Fibroblast of upper back skin (primary cell): ENCODE measurements around the gene TMEM217.

Experiments used
- DNase-seq: peaks from one replicate; pipeline ENCODE4 v3.0.0-alpha.2; 2013

TMEM217 gene

DNA sequence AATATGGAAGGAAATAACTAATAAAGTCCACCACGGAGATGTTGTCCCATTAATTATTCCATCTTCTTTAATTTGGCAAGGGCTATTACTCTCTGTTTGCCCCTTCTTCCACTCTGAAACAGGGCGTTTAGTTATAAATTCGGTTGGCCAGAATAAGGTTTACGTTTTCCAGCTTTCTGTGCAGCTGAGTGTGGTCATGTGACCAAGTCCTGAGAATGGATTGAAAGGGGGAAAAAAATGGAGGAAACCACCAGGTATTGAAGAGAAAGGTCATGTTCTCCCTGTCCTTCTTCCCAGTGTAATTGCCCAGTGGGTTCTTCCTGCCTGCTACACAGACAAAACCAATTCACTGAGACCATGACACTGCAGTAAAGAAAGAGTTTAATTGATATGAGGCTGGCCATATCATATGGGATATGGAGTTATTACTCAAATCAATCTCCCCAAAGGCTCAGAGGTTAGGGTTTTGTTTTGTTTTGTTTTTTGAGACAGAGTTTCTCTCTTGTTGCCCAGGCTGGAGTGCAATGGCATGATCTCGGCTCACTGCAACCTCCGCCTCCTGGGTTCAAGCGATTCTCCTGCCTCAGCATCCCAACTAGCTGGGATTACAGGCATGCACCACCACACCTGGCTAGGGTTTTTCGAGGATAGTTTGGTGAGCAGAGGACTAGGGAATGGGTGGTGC, 14.7 kb downstream of the TMEM217 start:
- no peak for DNase-seq

DNA sequence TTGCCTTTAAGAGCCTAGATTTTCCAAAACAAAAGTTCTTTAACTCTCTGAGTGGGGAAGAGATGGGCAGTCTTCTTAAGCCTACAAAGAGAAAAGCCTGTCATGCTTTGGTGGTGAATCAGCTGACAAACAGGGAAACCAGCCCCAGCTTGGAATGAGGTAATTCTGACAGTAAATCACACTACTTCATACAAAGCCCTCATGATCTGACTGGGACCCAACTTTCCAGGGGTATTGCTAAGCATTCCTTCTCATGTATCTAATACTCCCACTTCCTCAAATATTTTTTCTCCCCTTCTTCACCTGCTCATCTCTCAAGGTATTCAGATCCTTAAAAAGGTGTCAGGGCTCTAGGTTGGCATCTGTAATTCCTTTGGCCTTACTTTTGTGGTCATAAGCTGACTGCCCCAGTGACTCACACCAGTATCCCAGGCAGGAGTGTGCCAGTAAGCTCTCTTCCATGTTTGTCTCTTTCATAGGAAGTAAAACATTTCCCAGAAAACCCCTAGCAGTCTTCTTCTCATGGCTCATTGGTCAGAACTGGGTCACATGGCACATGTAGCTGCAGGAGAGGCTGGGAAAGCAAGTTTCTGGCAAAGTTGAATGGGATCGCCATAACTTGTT, 15.4 kb downstream of the TMEM217 start:
- DNase-seq, result peak; percentile 99

GRCh38 chr6:37241775-37242428, 16.0 kb downstream of the TMEM217 start:
- DNase-seq, result no peak

DNA sequence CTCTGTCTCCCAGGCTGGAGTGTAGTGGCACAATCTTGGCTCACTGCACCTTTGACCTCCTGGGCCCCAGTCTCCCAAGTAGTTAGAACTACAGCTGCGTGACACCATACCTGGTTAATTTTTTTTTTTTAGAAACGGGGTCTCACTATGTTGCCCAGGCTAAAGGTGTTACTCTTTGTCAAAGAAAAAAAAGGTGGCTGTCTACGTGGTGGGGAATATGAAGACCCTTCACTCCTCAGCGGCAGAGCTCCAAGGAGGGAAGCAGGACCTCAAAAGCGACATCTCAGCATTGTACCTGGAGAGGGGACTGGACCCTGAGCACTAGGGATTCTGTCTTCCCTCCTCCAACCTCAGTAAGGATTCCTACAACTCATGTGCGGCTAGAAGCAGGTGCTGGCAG, 16.8 kb downstream of the TMEM217 start:
- no peak for DNase-seq

DNA sequence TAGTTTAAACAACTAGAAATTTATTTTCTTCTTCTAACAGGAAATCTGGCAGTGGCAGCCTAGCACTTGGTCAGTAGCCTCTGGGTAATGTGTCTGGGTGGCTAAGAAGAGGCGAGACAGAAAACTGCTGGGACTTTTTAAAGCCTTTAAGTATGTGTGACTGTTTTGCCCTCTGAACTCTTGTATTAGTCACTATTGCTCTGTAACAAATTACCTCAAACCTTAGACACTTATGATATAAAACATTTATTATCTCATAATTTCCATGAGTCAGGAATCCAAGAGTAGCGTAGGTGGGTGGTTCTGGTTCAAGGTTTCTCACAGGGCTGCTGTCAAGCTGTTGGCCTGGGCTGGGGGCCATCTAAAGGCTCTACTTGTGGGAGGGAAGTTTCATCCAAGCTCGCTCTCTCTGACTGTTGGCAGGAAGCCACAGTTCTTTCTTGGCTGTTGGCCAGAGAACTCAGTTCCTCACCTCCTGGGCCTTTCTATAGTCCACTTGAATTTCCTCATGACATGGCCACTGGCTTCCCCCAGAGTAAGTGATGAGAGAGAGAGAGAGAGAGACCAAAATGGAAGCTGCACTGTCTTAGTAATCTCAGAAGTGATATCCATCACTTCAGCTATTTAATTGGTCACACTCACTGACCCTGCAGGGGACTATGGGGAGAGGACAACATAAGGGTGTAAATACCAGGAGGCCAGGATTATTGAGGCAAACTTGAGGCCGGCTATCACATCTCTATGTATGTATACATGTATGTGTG, 17.8 kb downstream of the TMEM217 start:
- DNase-seq, result peak; percentile 97

GRCh38 chr6:37239526-37239925, 18.4 kb downstream of the TMEM217 start:
- peak; percentile 27 for DNase-seq

- no peak for DNase-seq
Measured at GRCh38 chr6:37238381-37238780, 19.6 kb downstream of the TMEM217 start.

- no peak for DNase-seq
Measured at GRCh38 chr6:37237789-37238188, 20.2 kb downstream of the TMEM217 start.

DNA sequence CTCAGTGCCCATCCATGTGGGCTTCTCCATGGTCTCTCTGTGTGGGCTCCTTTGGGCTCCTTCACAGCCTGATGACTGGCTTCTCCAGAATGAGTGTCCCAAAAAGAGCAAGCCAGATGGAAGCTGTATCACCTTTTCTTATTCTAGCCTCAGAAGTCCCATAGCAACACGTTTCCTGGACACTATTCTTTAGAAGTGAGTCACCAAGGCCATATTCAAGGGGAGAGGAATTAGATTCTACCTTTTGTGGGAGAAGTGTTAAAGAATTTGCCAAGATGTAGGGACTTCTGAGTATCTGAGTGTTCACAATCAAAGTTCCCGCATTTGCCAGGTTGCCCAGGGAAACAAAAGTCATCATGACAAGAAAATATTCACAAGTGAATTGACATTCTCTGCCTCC, 21.0 kb downstream of the TMEM217 start:
- DNase-seq, result peak; percentile 37

DNA sequence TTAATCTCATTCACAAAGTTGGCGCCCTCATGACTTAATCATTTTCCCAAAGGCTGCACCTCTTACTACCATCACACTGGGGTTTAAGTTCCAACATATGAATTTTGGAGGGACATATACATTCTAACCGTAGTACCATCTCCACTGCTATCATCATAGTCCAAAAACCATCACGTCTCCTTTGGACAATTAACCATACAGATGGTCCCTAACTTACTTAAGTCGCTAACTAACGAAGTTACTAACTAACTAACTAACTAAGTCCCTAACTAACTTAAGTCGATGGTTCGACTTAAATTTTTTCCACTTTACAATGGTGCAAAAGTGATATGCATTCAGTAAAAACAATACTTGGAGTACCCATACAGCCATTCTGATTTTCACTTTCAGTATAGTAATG, 24.4 kb downstream of the TMEM217 start:
- DNase-seq, result no peak

DNA sequence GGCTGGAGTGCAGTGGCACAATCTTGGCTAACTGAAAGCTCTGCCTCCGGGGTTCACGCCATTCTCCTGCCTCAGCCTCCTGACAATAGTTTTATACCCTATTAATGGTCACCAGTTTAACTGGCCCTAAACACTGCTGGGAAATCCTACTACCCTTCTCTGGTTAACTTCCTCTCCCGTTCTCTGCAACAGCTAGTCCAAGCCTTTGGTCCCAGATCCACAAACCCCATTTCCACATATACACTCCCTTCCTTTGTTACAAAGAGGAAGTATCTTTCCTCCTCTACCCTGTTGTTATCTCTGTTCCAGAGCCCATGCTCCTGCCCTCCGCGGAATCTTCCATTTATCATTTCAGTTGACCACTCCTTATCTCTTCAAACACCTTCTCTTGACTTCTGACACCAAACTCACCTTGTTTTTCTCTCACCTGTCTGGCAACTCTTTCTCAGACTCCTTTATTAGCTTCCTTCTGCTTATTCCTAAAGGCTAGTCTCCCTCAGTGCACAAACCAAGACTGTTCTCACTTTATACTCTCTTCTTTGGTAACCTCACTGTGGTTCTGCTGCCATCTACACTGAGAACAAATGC, 25.4 kb downstream of the TMEM217 start:
- no peak for DNase-seq

DNA sequence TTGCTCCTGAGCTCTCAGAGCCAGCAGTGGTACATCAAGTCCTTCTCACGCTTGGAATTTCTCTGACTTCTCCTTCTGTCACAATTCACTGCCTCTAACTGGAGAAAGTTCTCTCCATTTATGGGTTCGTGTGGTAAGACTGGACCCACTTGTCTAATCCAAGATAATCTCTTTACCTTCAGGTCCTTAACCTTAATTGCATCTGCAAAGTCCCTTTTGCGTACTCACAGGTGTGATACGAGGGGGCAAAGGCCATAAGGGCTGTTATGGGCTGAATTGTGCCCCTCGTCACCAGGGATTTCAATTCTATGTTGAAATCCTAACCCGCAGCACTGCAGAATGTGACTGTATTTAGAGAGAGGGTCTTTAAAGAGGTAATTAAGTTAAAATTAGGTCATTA, 27.8 kb downstream of the TMEM217 start:
- DNase-seq, result no peak

DNA sequence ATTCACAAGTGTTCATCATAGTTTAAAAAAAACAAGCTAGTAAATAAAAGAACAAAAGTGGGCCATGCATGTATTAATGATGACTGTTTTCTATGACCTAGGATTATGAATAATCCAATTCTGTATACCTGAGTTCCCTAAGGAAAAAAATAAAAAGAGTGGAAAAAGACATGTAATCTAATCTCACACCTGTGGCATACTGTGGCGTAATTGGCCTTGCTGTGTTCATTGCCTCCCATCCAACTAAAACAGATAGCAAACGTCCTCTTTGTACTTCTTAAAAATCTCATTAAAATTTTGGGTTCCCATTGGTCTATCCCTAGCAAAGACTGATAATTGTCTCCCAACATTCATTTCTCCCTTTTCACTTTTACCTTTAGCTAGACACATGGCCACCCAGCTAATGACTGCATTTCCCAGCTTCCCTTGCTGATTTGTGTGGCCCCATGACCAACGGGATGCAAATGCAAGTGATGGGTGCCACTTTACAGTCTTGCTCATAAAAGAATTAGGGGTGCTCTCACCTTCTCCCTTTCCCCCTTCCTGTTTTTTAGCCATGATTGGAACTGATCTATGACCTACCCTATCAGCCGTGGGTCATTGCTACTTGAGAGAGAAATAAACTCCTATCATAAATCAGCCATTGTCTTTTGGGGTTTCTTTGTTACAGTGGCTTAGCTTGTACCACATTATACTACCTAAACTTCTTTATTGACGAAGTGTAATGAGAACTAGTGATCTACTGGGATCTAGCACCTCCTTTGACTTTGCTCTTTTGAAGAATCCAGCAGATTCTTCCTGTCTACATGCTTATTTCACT, 32.4 kb downstream of the TMEM217 start:
- no peak for DNase-seq

DNA sequence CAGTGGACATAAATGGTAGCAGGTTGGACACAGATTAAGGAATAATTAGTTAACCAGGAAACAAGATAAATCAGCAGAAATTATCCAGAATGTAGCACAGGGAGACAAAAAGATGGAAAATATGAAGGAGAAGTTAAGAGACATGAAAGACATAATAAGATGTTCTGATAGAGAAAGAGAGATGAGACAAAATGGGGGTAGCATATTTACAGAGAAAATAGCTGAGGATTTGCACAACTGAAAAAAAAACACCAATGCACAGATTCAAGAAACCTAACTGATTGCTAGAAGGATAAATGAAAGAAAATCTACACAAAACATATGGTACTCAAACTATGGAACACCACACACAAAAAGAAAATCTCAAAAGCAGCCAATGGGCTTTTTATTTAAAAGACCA, 35.0 kb downstream of the TMEM217 start:
- DNase-seq, result no peak

DNA sequence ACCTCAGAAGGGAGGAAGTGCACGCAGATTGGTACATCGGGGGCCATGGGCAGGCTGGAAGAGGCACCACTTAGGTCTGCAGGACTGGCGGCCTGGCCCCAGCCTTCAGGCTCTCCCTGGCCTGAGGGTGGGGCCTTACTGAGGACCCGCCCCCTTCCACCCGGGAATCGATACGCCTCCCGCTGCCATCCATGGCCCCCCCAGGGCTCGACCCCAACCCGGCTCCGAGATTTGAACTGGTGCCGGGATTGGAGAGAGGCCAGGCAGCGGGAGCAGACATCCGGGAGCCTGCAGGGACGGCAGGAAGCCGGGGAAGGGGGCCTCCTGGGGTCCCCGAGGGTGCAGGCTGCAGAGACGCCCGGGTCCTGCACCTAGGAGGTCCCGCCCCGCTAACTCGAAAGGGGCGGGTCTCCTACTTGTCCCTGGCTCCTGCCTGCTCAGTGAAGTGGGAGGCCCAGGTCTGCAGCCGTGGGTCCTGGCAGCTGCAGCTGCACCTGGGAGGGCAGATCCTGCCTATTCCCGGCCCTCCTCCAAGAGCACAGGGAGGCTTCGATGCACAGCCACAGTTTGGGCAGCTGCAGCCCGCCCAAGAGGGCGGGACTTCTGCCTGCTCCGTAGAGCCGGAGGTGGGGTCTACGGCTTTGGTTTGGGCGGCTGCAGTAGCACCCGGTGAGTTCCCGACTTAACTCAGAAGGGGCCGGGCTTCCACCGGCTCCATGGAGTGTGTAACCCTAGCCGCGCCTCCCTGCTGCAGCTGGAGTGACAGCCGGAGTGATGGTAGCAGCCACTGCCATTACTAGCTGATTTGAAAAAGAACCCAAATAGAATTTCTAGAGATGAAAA, 35.6 kb downstream of the TMEM217 start:
- DNase-seq, result peak; percentile 85

DNA sequence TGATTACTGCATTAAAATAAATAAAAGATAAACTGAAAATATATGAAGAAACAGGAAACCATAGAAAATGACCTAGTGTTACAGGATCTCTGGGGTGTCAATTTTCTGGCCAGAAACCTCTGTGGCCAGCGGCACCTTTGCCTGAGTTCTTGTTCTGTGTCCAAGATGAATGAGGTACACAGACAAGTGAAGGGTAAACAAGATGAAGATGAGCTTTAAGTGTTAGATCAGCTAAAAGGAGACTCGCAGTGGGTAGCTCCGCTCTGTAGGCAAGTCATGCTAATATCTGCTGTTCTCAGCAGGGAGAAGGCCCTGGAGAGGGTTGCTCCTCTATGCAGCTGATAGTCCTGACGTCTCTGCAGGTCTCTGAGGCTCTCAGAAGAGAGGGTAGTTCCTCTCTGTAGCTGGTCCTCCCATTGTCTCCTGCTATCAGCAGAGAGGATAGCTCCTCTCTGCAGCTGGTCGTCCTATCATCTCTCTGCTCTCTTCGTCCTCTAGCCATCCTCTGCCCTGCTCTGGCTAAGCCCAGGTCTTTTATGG, 36.3 kb downstream of the TMEM217 start:
- DNase-seq, result no peak

DNA sequence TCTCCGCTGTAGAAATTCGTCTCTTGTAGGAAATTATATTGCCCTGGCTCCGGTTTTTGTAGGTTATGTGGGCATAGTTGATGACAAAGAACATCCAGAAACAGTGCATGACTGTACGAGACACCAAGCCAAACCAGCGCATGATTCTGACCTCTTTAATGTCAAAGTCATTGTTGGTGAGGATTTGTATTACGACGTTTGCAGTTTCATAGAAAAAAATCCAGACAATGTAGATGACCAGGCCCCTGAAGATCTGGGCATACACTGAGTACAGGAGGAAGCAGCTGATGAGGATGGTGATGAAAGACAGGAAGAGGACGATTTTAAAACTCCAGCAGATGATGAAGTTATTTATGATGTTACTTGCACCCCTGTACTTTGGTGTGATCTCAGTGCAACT, 39.4 kb downstream of the TMEM217 start:
- no peak for DNase-seq

GRCh38 chr6:37218061-37218460, 39.9 kb downstream of the TMEM217 start:
- DNase-seq, result no peak

- DNase-seq, result no peak
Measured at GRCh38 chr6:37212268-37212667, 45.7 kb downstream of the TMEM217 start.

DNA sequence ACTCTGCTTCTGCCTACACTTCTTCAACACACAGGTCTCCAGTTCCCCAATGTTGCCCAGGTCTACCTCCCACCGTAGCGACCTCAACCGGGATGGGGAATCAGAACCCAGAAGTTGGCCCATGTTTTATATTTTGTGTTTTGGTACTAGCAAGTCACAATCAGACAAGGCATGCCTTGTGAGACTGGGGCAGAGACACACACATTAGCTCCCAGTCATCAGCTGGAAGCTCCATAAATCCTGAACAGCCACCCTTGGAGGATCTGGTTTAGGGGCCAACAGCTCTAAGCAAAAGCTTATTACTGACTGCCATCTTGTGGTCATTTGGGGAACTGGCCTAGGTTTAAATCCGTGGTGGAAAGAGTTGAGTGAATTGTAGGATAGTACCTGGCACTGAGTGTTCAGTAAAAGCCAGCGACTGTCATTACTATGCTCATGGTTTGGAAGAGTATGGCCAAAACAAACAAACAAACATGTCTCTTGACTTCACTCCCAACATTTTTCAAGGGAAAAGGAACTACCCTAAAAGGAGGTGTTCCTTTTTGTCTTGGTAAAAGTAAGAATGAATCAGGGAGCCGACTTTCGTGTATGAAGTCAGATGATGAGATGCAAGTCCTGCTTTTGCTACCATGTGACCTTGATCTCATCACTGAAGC, 47.5 kb downstream of the TMEM217 start:
- DNase-seq, result peak; percentile 86
